Measurements from ENCODE around the gene LGI4.

GRCh38 chr19:35144600-35145436 is 10.0 kb upstream of the LGI4 start:
- TF ChIP-seq CTCF (IDR thresholded peaks at IDR 0.05; ENCODE audit: low read length) (no peak), EZH2 (optimal IDR thresholded peaks at IDR 0.05; ENCODE audit: low read depth, low read length) (no peak), EZH2phosphoT487 (IDR thresholded peaks at IDR 0.05; ENCODE audit: low read length) (no peak)
